Bronchial smooth muscle cell (primary cell): ENCODE measurements around the gene CITED4. TPM values are rescaled to one million over a fixed set of nuclear protein-coding genes. Genes with fewer than 3 reads are reported as not detected.

Experiments used
- total RNA-seq: library from RNA; depleted of rRNA; stranded (reverse); fragments of >200 nt; gene quantifications from 2 replicates; pipeline ENCODE4 v1.2.1, GENCODE V29; 2014

Gene CITED4
- 0.09 and 0.47 TPM in 2 replicates for total RNA-seq

GRCh38 chr1:40862008-40862863, at the start of gene CITED4:
CITED4 (minus strand) TSS chr1:40862363; CDS start chr1:40862127, 236 bp downstream.

Other genes starting within 250 kb of the CITED4 start
- 0.16 and 0.17 TPM in 2 replicates for gene RIMS3, start 196.7 kb downstream of the CITED4 start, total RNA-seq
- 19.4 and 31.5 TPM in 2 replicates for gene NFYC, start 170.7 kb downstream of the CITED4 start, total RNA-seq
- not detected in 2 replicates for gene KCNQ4, start 78.6 kb downstream of the CITED4 start, total RNA-seq
- gene CTPS1, start 117.3 kb upstream of the CITED4 start, total RNA-seq: 6.1 and 8.7 TPM in 2 replicates
- 0.32 and 0.60 TPM in 2 replicates for gene SLFNL1, start 159.4 kb upstream of the CITED4 start, total RNA-seq